ENCODE data around the gene DCDC2C. TPM values are rescaled to one million over a fixed set of nuclear protein-coding genes. Genes with fewer than 3 reads are reported as not detected.
A peak's percentile ranks its signal among the peaks of the same experiment; 100 is the strongest.

DCDC2C gene
- 1 to 10 TPM in 1 of 4 donors, under 1 TPM in 1, not detected in 2; 0.19 to 4.0 TPM for total RNA-seq

- Histone ChIP-seq H3K4me1 (peaks cover 0 to 16% (median 3%) of the 10 kb centered on the region in 3 donors), H3K27ac (no peak within 1 kb of the TSS), H3K9me3 (no peaks in the 10 kb centered on the region), H3K4me3 (peak within 1 kb of the TSS in 1 of 2 donors; percentile 23), H3K36me3 (no peaks in the 10 kb centered on the region), H3K27me3 (peaks cover 53% of the 10 kb centered on the region)
- ATAC-seq: no peak
- WGBS, 2 donors (ENCODE audit: low coverage in 1 of 2): 15 to 30% methylated on average over 6 to 13 of the region's 60 CpGs
- TF ChIP-seq POLR2AphosphoS5 (IDR thresholded peaks at IDR 0.05) (no peak), POLR2A (IDR thresholded peaks at IDR 0.05) (no peak), CTCF (IDR thresholded peaks at IDR 0.05) (no peak), EP300 (IDR thresholded peaks at IDR 0.05) (no peak)
Measured at GRCh38 chr2:3703236-3703756, at the start of gene DCDC2C. Gene DCDC2C, plus strand, starts transcription at chr2:3703575. Its CDS starts 177 bp downstream, at chr2:3703752.

- Histone ChIP-seq H3K27ac (no peak overlapping the region), H3K27me3 (no peaks in the 10 kb centered on the region), H3K4me1 (peaks cover 0 to 19% (median 10%) of the 10 kb centered on the region in 3 donors), H3K9me3 (no peaks in the 10 kb centered on the region), H3K36me3 (no peaks in the 10 kb centered on the region), H3K4me3 (no peak overlapping the region)
- no peak for TF ChIP-seq EP300 (IDR thresholded peaks at IDR 0.05)
- no peak for TF ChIP-seq POLR2A (IDR thresholded peaks at IDR 0.05)
- TF ChIP-seq CTCF (IDR thresholded peaks at IDR 0.05): no peak
- no peak for TF ChIP-seq POLR2AphosphoS5 (IDR thresholded peaks at IDR 0.05)
- ATAC-seq: no peak
- 100% methylated on average over 7 of the region's 10 CpGs; no CpG with 5 or more reads in 1 of the 2 donors for WGBS, 2 donors (ENCODE audit: low coverage in 1 of 2)
Measured at GRCh38 chr2:3654011-3654410, 49.4 kb upstream of the DCDC2C start.

- H3K27me3 ChIP-seq: no peaks in the 10 kb centered on the region
- H3K36me3 ChIP-seq: no peaks in the 10 kb centered on the region
- no peaks in the 10 kb centered on the region for H3K9me3 ChIP-seq
- no peak overlapping the region for H3K4me3 ChIP-seq
- peaks cover 0 to 19% (median 10%) of the 10 kb centered on the region in 3 donors for H3K4me1 ChIP-seq
- no peak for TF ChIP-seq EP300 (IDR thresholded peaks at IDR 0.05)
- no peak for TF ChIP-seq POLR2A (IDR thresholded peaks at IDR 0.05)
- TF ChIP-seq POLR2AphosphoS5 (IDR thresholded peaks at IDR 0.05): no peak
- TF ChIP-seq CTCF (IDR thresholded peaks at IDR 0.05): no peak
- no peak for ATAC-seq
- 79 to 86% methylated on average over 4 to 6 of the region's 21 CpGs for WGBS, 2 donors (ENCODE audit: low coverage in 1 of 2)
- H3K27ac ChIP-seq: no peak overlapping the region
Measured at GRCh38 chr2:3654531-3655225, 48.7 kb upstream of the DCDC2C start.

GRCh38 chr2:3655871-3656761 is 47.3 kb upstream of the DCDC2C start:
- WGBS, 2 donors (ENCODE audit: low coverage in 1 of 2): 97 to 100% methylated on average over 1 to 5 of the region's 28 CpGs
- no peak for ATAC-seq
- no peak overlapping the region for H3K4me3 ChIP-seq
- no peaks in the 10 kb centered on the region for H3K27me3 ChIP-seq
- H3K36me3 ChIP-seq: no peaks in the 10 kb centered on the region
- H3K4me1 ChIP-seq: peaks cover 0 to 11% (median 6%) of the 10 kb centered on the region in 3 donors
- H3K9me3 ChIP-seq: no peaks in the 10 kb centered on the region
- TF ChIP-seq CTCF (IDR thresholded peaks at IDR 0.05) (no peak), POLR2A (IDR thresholded peaks at IDR 0.05) (no peak), POLR2AphosphoS5 (IDR thresholded peaks at IDR 0.05) (no peak), EP300 (IDR thresholded peaks at IDR 0.05) (no peak)
- no peak overlapping the region for H3K27ac ChIP-seq
